Liver (tissue), 9 donors: ENCODE measurements around the gene ASIC3. TPM values are rescaled to one million over a fixed set of nuclear protein-coding genes. Genes with fewer than 3 reads are reported as not detected.

Experiments
- DNase-seq: peaks from one replicate; pipeline ENCODE4 v3.0.0-alpha.2; 2017; ENCODE audit warnings: low spot score
- H3K27ac ChIP-seq, 2 donors: one replicate each; pipeline ENCODE4 v1.7.0; 2013; ENCODE audit warnings: inconsistent platforms in 2 of 2, low read length in 2 of 2, control low read depth in 1 of 2, low read depth in 1 of 2, mild to moderate bottlenecking in 1 of 2
- H3K27me3 ChIP-seq, 4 donors: one replicate each; pipeline versions ENCODE4 v1.6.1 to v1.7.0; 2013; ENCODE audit warnings: low read length in 3 of 4, inconsistent platforms in 1 of 4, mild to moderate bottlenecking in 1 of 4, moderate library complexity in 1 of 4; ENCODE audit not compliant: control insufficient read depth in 4 of 4, insufficient read depth in 4 of 4
- H3K36me3 ChIP-seq, 4 donors: one replicate each; pipeline versions ENCODE4 v1.6.1 to v1.7.0; 2013; ENCODE audit warnings: low read length in 3 of 4, mild to moderate bottlenecking in 3 of 4, low read depth in 1 of 4, moderate library complexity in 1 of 4; ENCODE audit not compliant: control insufficient read depth in 4 of 4, insufficient read depth in 3 of 4
- H3K4me1 ChIP-seq, 4 donors: one replicate each; pipeline versions ENCODE4 v1.6.1 to v1.7.0; 2013; ENCODE audit warnings: low read length in 3 of 4, mild to moderate bottlenecking in 3 of 4, moderate library complexity in 1 of 4; ENCODE audit not compliant: control insufficient read depth in 4 of 4, insufficient read depth in 4 of 4
- H3K4me3 ChIP-seq, 3 donors: one replicate each; pipeline versions ENCODE4 v1.6.1 to v1.7.0; 2013; ENCODE audit warnings: low read length in 3 of 3, control low read depth in 1 of 3, low read depth in 1 of 3, mild to moderate bottlenecking in 1 of 3
- H3K9ac ChIP-seq, 2 donors: one replicate each; pipeline ENCODE4 v1.7.0; 2013; ENCODE audit warnings: low read length in 2 of 2, mild to moderate bottlenecking in 2 of 2, moderate library complexity in 2 of 2, control low read depth in 1 of 2, low read depth in 1 of 2
- H3K9me3 ChIP-seq, 4 donors: one replicate each; pipeline versions ENCODE4 v1.6.1 to v1.7.0; 2013; ENCODE audit warnings: low read length in 3 of 4; ENCODE audit not compliant: control insufficient read depth in 4 of 4
- ATF3 ChIP-seq: IDR thresholded peaks from 2 replicates; pipeline ENCODE4 v1.6.1; 2016; ENCODE audit warnings: antibody characterized with exemption
- CTCF ChIP-seq: fragments of 150-350 bp; IDR thresholded peaks from 2 replicates; pipeline ENCODE4 v1.5.1; 2017; ENCODE audit warnings: improper control_type of control experiment, low read depth, low read length; ENCODE audit not compliant: missing input control
- EGR1 ChIP-seq, 2 donors: IDR thresholded peaks; 2 replicates each; pipeline ENCODE4 v1.6.1; 2016 to 2018; ENCODE audit warnings: antibody characterized with exemption in 2 of 2, low read depth in 2 of 2
- FOXA1 ChIP-seq: IDR thresholded peaks from 2 replicates; pipeline ENCODE4 v1.6.1; 2016; ENCODE audit warnings: antibody characterized with exemption
- FOXA2 ChIP-seq: IDR thresholded peaks from 2 replicates; pipeline ENCODE4 v1.6.1; 2016; ENCODE audit warnings: antibody characterized with exemption
- GABPA ChIP-seq, 2 donors: IDR thresholded peaks in 1 of 2; conservative IDR thresholded peaks in 1 of 2; 2 replicates each; pipeline ENCODE4 v1.6.1; 2016; ENCODE audit warnings: antibody characterized with exemption in 2 of 2, mild to moderate bottlenecking in 1 of 2, moderate library complexity in 1 of 2
- HNF4A ChIP-seq, 2 donors: conservative IDR thresholded peaks; 2 replicates each; pipeline ENCODE4 v1.6.1; 2016; ENCODE audit warnings: antibody characterized with exemption in 2 of 2, mild to moderate bottlenecking in 2 of 2
- HNF4G ChIP-seq: IDR thresholded peaks from 2 replicates; pipeline ENCODE4 v1.6.1; 2016; ENCODE audit warnings: antibody characterized with exemption
- JUND ChIP-seq, 2 donors: IDR thresholded peaks; 2 replicates each; pipeline ENCODE4 v1.6.1; 2016; ENCODE audit warnings: antibody characterized with exemption in 2 of 2
- MAX ChIP-seq: IDR thresholded peaks from 2 replicates; pipeline ENCODE4 v1.6.1; 2016; ENCODE audit warnings: antibody characterized with exemption
- NR2F2 ChIP-seq: IDR thresholded peaks from 2 replicates; pipeline ENCODE4 v1.6.1; 2016; ENCODE audit warnings: antibody characterized with exemption
- RAD21 ChIP-seq, 2 donors: IDR thresholded peaks; 2 replicates each; pipeline ENCODE4 v1.6.1; 2016; ENCODE audit warnings: antibody characterized with exemption in 2 of 2, mild to moderate bottlenecking in 2 of 2
- REST ChIP-seq: IDR thresholded peaks from 2 replicates; pipeline ENCODE4 v1.6.1; 2016; ENCODE audit warnings: antibody characterized with exemption, mild to moderate bottlenecking
- RXRA ChIP-seq, 2 donors: IDR thresholded peaks; 2 replicates each; pipeline ENCODE4 v1.6.1; 2017 to 2018; ENCODE audit warnings: antibody characterized with exemption in 2 of 2, mild to moderate bottlenecking in 1 of 2
- TAF1 ChIP-seq: conservative IDR thresholded peaks from 2 replicates; pipeline ENCODE4 v1.6.1; 2016; ENCODE audit warnings: antibody characterized with exemption, mild to moderate bottlenecking
- YY1 ChIP-seq: IDR thresholded peaks from 2 replicates; pipeline ENCODE4 v1.6.1; 2016; ENCODE audit warnings: antibody characterized with exemption, mild to moderate bottlenecking
- ZBTB33 ChIP-seq: IDR thresholded peaks from 2 replicates; pipeline ENCODE4 v1.6.1; 2016; ENCODE audit warnings: antibody characterized with exemption
- WGBS: extraction: QIAGEN DNeasy Blood & Tissue Kit; methylation state at CpG from one replicate; pipeline ENCODE4 v1.1.7; 2013; 5-methylcytosine and 5-hydroxymethylcytosine counted together
- polyA plus RNA-seq, 2 donors: library from polyadenylated mRNA; stranded (reverse) in 1 of 2; unstranded in 1 of 2; fragments of 200-250 nt in 1 of 2; fragments of >200 nt in 1 of 2; fragmentation: Nextera tagmentation in 1 of 2; extraction: Ambion mirVana in 1 of 2; gene quantifications; one replicate each; pipeline versions ENCODE4 v1.2.1 to v1.2.3, GENCODE V29; 2013 to 2015
- total RNA-seq, 2 donors: library from RNA; depleted of rRNA; stranded (reverse); fragments of >200 nt; gene quantifications; one replicate each; pipeline ENCODE4 v1.2.3, GENCODE V29; 2014
- donor health status: healthy.
- donor health status: healthy.
- donor health status: healthy.
- donor health status: healthy.
- donor health status: healthy.

The ASIC3 gene
- total and polyA plus RNA-seq, 4 donors = 0.05 to 1.0 (median 0.39) TPM

GRCh38 chr7:151032936-151033863 is 15.1 kb upstream of the ASIC3 start:
- DNase-seq = no peak
- H3K9ac ChIP-seq = no peak overlapping the region
- H3K9me3 ChIP-seq = no peaks in the 10 kb centered on the region
- no peaks in the 10 kb centered on the region for H3K27me3 ChIP-seq
- 93% methylated on average over 17 of the region's 17 CpGs for WGBS
- TF ChIP-seq GABPA (IDR thresholded peaks at IDR 0.05 in 1 of 2, conservative IDR thresholded peaks at IDR 0.05 in 1 of 2) = no peak
- TF ChIP-seq FOXA2 = no peak
- TF ChIP-seq ZBTB33 = no peak
- no peak for TF ChIP-seq RAD21 (IDR thresholded peaks at IDR 0.05)
- TF ChIP-seq HNF4A (conservative IDR thresholded peaks at IDR 0.05) = no peak
- no peak for TF ChIP-seq JUND (IDR thresholded peaks at IDR 0.05)
- no peak for TF ChIP-seq YY1
- TF ChIP-seq ATF3 = no peak
- no peak for TF ChIP-seq CTCF
- TF ChIP-seq MAX = no peak
- no peak for TF ChIP-seq NR2F2
- TF ChIP-seq REST = no peak
- no peak for TF ChIP-seq EGR1 (IDR thresholded peaks at IDR 0.05; ENCODE audit: low read depth in 2 of 2)
- no peak for TF ChIP-seq RXRA (IDR thresholded peaks at IDR 0.05)
- TF ChIP-seq FOXA1 = no peak
- no peak for TF ChIP-seq HNF4G
- TF ChIP-seq TAF1 = no peak
- no peak overlapping the region for H3K27ac ChIP-seq
- peaks cover 5 to 8% (median 6%) of the 10 kb centered on the region in 4 donors for H3K4me1 ChIP-seq
- no peak overlapping the region for H3K4me3 ChIP-seq
- peaks cover 0 to 22% (median 5%) of the 10 kb centered on the region in 4 donors for H3K36me3 ChIP-seq
